HG03439 (cell line): ENCODE results near the gene NUDT7.
A peak's percentile ranks its signal among the peaks of the same experiment; 100 is the strongest.

ENCODE experiments used
- ATAC-seq: cut with Tn5 transposase; IDR thresholded peaks from one replicate; pipeline ENCODE4 v1.9.1; 2021; ENCODE audit warnings: mild to moderate bottlenecking, moderate library complexity; ENCODE audit not compliant: unreplicated experiment

Gene NUDT7

GRCh38 chr16:77722309-77723107, at the start of gene NUDT7:
Gene NUDT7, plus strand, starts transcription at chr16:77722514. Its CDS starts 69 bp downstream, at chr16:77722583.
- peak; percentile 91 for ATAC-seq

DNA sequence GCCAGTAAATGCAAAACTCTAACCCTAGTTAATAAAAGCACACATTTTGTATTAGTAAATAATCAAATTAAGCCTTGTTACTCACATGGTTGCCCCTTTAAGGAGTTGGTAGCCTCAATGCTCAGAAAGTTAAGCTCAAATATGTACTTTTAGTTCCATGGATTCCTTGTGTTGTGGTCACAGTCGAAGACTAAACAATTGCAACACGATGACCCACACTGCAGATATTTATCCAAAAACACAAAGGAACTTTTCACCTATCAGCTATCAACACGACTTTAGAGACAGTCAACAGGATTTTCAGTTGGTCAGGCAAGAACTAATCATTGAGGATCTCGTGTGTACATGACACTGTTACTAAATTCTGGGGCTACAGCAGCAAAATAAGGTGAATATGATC, 47.4 kb upstream of the NUDT7 start:
- no peak for ATAC-seq

GRCh38 chr16:77675464-77676324, 46.6 kb upstream of the NUDT7 start:
- no peak for ATAC-seq

DNA sequence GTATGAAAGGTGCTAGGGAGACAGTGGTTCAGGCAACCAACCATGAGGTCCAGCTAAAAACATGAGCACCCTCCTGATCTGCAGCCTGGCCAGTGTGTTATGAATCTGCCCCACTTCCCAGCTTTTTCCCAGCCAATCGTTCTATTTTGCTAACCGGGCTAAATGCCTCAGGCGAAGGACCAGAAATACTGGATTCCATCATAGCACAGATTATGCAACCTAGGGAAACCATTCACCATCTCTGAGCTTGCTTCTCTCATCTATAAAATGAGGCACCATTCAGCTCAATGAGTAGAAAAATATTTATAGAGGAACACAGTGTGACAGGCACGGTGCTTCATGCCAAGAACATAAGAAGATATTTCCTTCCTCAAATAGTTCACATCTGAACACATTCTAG, 45.2 kb upstream of the NUDT7 start:
- no peak for ATAC-seq

- no peak for ATAC-seq
These were observed 42.9 kb upstream of the NUDT7 start for GRCh38 chr16:77679391-77679790.

- ATAC-seq, result no peak
These were observed 42.4 kb upstream of the NUDT7 start for GRCh38 chr16:77679901-77680300.

- no peak for ATAC-seq
These were observed 41.8 kb upstream of the NUDT7 start for GRCh38 chr16:77680496-77680895.

DNA sequence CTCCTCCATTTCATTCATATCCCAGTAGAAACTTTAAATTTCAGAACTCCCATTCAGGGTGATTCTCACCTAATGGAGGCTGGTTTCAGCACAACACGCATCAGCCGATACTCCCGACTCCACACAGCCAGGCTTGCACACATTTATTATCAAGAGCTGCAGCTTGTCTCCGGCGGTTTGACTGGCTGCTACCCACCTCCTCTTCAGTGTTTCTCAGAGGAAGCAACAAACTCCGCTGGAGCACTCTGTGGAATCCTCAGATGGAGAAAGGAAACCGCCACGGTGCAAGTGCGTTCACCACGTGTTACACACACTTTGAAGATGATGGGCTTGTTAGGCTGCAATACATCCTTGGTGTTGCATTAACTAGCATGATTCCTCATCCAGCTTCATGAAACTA, 39.7 kb upstream of the NUDT7 start:
- ATAC-seq, result no peak

DNA sequence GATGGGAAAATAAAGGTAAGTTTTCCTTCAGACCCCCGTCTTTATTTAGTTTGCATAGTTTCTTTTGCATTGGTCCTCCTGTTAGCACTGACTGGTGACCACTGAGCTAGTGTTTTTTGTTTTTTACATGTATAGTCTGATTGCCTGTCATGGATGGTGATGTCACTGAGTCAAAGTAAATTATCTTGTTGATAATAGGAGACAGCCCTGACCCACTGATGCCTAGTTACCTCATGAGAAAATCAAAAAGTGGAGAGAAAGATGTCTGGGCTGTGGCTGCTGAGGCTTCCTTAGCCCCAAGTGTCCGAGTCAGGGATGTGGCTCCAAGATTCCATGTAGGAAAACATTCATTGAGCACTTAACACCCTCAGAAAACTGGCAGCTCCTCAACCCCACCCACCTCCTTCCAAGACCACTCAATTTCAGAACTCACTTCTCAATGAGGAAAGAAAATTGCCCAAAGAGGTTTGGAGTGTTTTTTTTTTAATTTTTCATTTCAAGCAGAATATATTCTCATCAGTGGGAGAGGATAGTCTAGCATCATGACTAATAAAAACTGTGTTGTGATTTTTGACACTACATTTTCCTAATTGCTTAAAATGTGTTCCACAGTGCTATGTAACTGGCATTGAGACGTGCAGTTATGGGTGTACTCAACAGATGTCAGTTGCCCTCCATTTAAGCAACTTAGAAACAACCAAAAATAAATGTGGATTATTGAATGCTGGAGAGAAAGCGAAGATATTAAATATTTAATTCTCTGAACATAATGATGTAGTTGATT, 38.7 kb upstream of the NUDT7 start:
- ATAC-seq, result no peak

GRCh38 chr16:77684181-77684526, 38.2 kb upstream of the NUDT7 start:
- ATAC-seq, result no peak

- no peak for ATAC-seq
These were observed 35.9 kb upstream of the NUDT7 start for GRCh38 chr16:77686385-77686784.

DNA sequence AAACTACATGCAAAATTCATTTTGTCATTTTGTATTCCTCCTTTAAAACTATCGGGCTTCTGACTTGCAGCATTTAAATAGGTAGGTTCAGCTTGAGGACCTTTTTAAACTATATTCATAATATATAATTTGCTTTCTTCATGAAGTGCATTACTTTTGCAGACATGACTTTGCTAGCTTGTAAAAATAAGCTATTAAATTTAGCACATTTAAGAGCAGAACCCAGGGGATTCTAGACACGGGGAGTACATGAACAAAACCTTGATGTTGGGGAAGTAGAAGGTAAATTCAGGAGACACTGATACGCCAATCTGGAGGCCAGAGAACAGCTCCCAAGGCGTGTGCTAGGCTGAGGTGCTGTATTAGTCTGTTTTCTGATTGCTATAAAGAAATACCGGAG, 32.3 kb upstream of the NUDT7 start:
- no peak for ATAC-seq

DNA sequence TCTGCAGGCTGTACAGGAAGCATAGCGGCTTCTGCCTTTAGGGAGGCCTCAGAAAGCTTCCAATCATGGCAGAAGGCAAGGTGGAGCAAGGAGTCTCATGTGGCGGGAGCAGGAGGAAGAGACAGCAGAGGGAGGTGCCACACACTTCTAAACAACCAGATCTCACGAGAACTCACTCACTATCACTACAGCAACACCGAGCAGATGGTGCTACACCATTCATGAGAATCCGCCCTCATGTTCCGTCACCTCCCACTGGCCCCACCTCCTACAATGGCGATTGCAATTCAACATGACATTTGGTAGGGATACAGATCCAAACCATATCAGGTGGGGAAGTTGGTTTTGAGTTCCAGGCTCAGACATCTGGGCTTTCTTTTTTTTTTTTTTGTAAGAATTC, 31.9 kb upstream of the NUDT7 start:
- ATAC-seq, result no peak

DNA sequence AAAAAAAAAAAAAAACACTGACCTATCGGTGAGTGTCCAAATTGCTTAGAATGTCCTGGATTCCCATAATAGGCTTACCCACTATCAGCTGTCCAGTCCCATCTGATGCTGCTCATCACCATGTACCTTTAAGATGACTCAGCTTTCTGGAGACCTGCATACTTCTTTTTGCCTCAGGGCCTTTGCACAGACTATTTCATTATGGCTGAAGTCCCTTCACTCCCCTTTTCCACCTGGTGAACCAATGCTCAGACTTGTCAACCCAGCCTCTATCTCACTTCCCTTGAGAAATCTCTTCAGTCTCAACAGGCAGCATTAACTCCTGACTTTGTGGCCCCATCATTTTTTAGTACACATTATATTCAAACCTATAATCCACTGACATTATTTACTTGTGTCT, 29.7 kb upstream of the NUDT7 start:
- ATAC-seq, result no peak

GRCh38 chr16:77696149-77696548, 26.2 kb upstream of the NUDT7 start:
- ATAC-seq, result no peak

DNA sequence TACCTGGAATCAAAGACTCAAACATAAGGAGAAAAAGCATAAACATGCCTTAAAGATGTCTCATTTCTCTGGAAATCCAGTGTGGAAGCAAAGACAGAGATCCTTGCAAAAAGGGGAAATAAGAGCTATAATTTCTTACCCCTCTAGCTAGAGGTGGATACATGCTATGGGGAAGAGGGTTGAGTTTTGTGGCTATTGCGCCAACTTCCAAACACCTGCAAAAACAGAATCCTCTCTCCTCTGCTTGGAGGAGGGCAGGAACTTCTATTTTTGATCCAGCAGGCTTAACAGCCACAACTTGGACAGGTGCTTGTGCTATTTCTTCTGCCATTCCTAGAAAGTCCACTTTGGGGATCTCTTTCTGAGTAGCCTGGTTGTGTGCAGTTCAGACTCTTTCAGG, 21.5 kb upstream of the NUDT7 start:
- no peak for ATAC-seq

DNA sequence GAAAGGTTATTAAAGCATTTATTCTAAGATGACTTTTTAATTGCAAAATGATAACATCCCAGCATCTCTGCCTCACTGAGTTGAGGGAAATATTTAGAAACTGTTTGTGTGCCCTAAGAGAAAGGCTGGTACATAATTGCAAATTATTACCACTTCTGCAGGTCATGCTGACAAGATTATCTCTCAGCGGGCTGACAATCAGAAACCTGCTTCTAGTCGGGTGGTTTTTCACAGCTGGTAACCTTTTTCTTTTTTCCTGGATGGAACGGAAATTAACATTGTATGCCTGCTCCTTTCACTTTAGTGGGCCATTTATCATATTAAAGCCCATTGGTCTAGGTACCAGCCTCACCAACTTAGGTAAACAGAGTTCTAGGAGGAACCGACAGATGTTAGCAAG, 17.0 kb upstream of the NUDT7 start:
- no peak for ATAC-seq

GRCh38 chr16:77711179-77711578, 11.1 kb upstream of the NUDT7 start:
- ATAC-seq, result no peak

DNA sequence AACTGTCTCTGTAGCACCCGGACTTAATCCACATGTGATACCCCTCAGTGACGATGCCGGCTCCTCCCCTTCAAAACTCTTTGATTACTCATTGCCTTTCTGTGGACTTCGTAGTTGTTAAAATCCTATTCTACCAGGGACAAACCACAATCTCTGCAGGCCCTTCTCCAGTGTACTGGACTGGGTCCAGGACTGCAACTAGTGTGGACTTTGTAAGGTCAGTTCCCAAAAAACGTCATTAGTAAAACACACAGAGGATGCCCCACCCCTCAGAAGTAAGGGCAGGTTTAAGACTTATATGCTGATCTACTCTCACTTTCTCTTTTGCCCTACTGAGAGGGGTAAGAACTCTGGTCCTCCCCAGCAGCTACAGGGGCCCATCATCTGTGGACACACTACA, 10.5 kb upstream of the NUDT7 start:
- ATAC-seq, result no peak

GRCh38 chr16:77715145-77715544, 7.2 kb upstream of the NUDT7 start:
- no peak for ATAC-seq

GRCh38 chr16:77721752-77722308, 484 bp upstream of the NUDT7 start:
- peak; percentile 26 for ATAC-seq
